ENCODE results near the gene SP110. TPM values are rescaled to one million over a fixed set of nuclear protein-coding genes. Genes with fewer than 3 reads are reported as not detected.
"Not testable (repeated sequence)": the region's sequence is repeated elsewhere in the genome, so short reads cannot be mapped to it uniquely, and the experiment has no call there.

SP110 gene
- total and polyA plus RNA-seq, 4 experiments from 2014 or later, result 49.8 to 123 (median 103) TPM

GRCh38 chr2:230124235-230124634, 95.5 kb downstream of the SP110 start:
- Histone ChIP-seq H3K27me3 (ENCODE audit: insufficient read depth, low read length) (no peaks in the 10 kb centered on the region), H3K4me1 (ENCODE audit: insufficient read depth, low read length) (peaks cover 7% of the 10 kb centered on the region), H3K36me3 (ENCODE audit: insufficient read depth, low read length) (no peaks in the 10 kb centered on the region), H3K9me3 (ENCODE audit: control insufficient read depth in 1 of 2, low read length in 2 of 2) (no peaks in the 10 kb centered on the region), H3K27ac (ENCODE audit: low read depth, low read length) (no peak overlapping the region), H3K4me3 (ENCODE audit: low read length in 2 of 2) (no peak overlapping the region)
- no peak for DNase-seq
- H3K4me3 Mint-ChIP-seq, result no peak overlapping the region
- ChIA-PET CTCF (ENCODE audit: partially characterized antibody) (interaction anchor here (1.7 kb wide), 1 partner anchor 36 kb away, joined by 3 read pairs; no protein-coding TSS in a partner anchor), POLR2A (ENCODE audit: partially characterized antibody) (interaction anchor here (0.7 kb wide), 1 partner anchor 323 kb away, joined by 3 read pairs; no protein-coding TSS in a partner anchor)
- peaks cover 7 to 16% (median 12%) of the 10 kb centered on the region in 4 donors for H3K4me1 Mint-ChIP-seq
- intact Hi-C loops (cut with micrococcal nuclease), result no loop called here
- H3K36me3 Mint-ChIP-seq, result peaks cover 0 to 7% of the 10 kb centered on the region in 2 donors
- no peak overlapping the region for H3K27ac Mint-ChIP-seq
- H3K9me3 Mint-ChIP-seq, result peaks cover 0 to 9% (median 2%) of the 10 kb centered on the region in 8 donors
- H3K27me3 Mint-ChIP-seq, result peaks cover 4% of the 10 kb centered on the region in 2 donors

GRCh38 chr2:230120376-230120775, 99.4 kb downstream of the SP110 start:
- Mint-ChIP-seq H3K4me1 (peaks cover 7 to 12% (median 8%) of the 10 kb centered on the region in 4 donors), H3K27me3 (peaks cover 11 to 12% of the 10 kb centered on the region in 2 donors), H3K9me3 (peaks cover 0 to 18% (median 6%) of the 10 kb centered on the region in 8 donors)
- H3K4me3 ChIP-seq (ENCODE audit: low read length in 2 of 2); CTCF ChIA-PET (ENCODE audit: partially characterized antibody); H3K27ac ChIP-seq (ENCODE audit: low read depth, low read length); H3K36me3 Mint-ChIP-seq; H3K4me3 Mint-ChIP-seq; H3K27me3 ChIP-seq (ENCODE audit: insufficient read depth, low read length); POLR2A ChIA-PET (ENCODE audit: partially characterized antibody); intact Hi-C loops (cut with micrococcal nuclease); DNase-seq; H3K27ac Mint-ChIP-seq; H3K36me3 ChIP-seq (ENCODE audit: insufficient read depth, low read length); H3K4me1 ChIP-seq (ENCODE audit: insufficient read depth, low read length); H3K9me3 ChIP-seq (ENCODE audit: control insufficient read depth in 1 of 2, low read length in 2 of 2): not testable (repeated sequence)

GRCh38 chr2:230119827-230120226, 100.0 kb downstream of the SP110 start:
- H3K27ac ChIP-seq (ENCODE audit: low read depth, low read length); H3K27me3 ChIP-seq (ENCODE audit: insufficient read depth, low read length); POLR2A ChIA-PET (ENCODE audit: partially characterized antibody); H3K4me3 ChIP-seq (ENCODE audit: low read length in 2 of 2); H3K27ac Mint-ChIP-seq; H3K4me1 ChIP-seq (ENCODE audit: insufficient read depth, low read length); H3K4me3 Mint-ChIP-seq; CTCF ChIA-PET (ENCODE audit: partially characterized antibody); H3K4me1 Mint-ChIP-seq; intact Hi-C loops (cut with micrococcal nuclease); H3K9me3 ChIP-seq (ENCODE audit: control insufficient read depth in 1 of 2, low read length in 2 of 2); H3K36me3 Mint-ChIP-seq; DNase-seq; H3K36me3 ChIP-seq (ENCODE audit: insufficient read depth, low read length): not testable (repeated sequence)
- Mint-ChIP-seq H3K27me3 (peaks cover 11 to 14% of the 10 kb centered on the region in 2 donors), H3K9me3 (peaks cover 0 to 18% (median 7%) of the 10 kb centered on the region in 8 donors)

Other genes with a start within 250 kb of the SP110 start
- under 1 TPM; 0.12 to 0.14 TPM for gene SLC16A14, start 151.1 kb downstream of the SP110 start, total RNA-seq
- under 1 TPM in 1 of 2 donors, not detected in 1; 0.44 TPM for gene SLC16A14, start 151.1 kb downstream of the SP110 start, polyA plus RNA-seq
- gene SP140, start 5.8 kb upstream of the SP110 start, total RNA-seq, result 10 to 100 TPM; 70.8 to 79.3 TPM
- 10 to 100 TPM; 18.0 to 34.2 TPM for gene SP140, start 5.8 kb upstream of the SP110 start, polyA plus RNA-seq
- gene SP140L, start 107.2 kb upstream of the SP110 start, total RNA-seq, result 100 to 1,000 TPM in 1 of 2 experiments, 10 to 100 TPM in 1; 98.6 to 102 TPM
- gene SP140L, start 107.2 kb upstream of the SP110 start, polyA plus RNA-seq, result 10 to 100 TPM; 24.1 to 37.2 TPM
- gene SP100, start 196.2 kb upstream of the SP110 start, total RNA-seq, result 100 to 1,000 TPM; 210 to 226 TPM
- gene SP100, start 196.2 kb upstream of the SP110 start, polyA plus RNA-seq, result 100 to 1,000 TPM; 101 to 222 TPM

All from CD4-positive, alpha-beta memory T cell (primary cell).